LNCAP (cell line): ENCODE data around the gene CUL1.

Experiments used
- CTCF ChIP-seq: fragments of 450-650 bp; IDR thresholded peaks from 2 replicates; pipeline ENCODE4 v1.5.1; 2017; ENCODE audit warnings: mild to moderate bottlenecking

Gene CUL1

GRCh38 chr7:148815612-148816011 is 116.9 kb downstream of the CUL1 start:
- TF ChIP-seq CTCF, result no peak

- no peak for TF ChIP-seq CTCF
These were observed 121.1 kb downstream of the CUL1 start for GRCh38 chr7:148819697-148820360.

- TF ChIP-seq CTCF, result no peak
These were observed 122.7 kb downstream of the CUL1 start for GRCh38 chr7:148821422-148821821.

- no peak for TF ChIP-seq CTCF
These were observed 126.2 kb downstream of the CUL1 start for GRCh38 chr7:148824864-148825263.

GRCh38 chr7:148825338-148825737 is 126.6 kb downstream of the CUL1 start:
- TF ChIP-seq CTCF, result no peak

- no peak for TF ChIP-seq CTCF
These were observed 130.3 kb downstream of the CUL1 start for GRCh38 chr7:148828965-148829364.

GRCh38 chr7:148830897-148831692 is 132.4 kb downstream of the CUL1 start:
- TF ChIP-seq CTCF, result no peak
